ENCODE measurements around the gene WRAP73. TPM values are rescaled to one million over a fixed set of nuclear protein-coding genes. Genes with fewer than 3 reads are reported as not detected.

WRAP73 gene
- total and polyA plus RNA-seq, 9 of the 15 experiments (the other 6 are each of a cell fraction or from before 2014, with no cell fraction given): 4.3 to 51.8 (median 30.1) TPM

DNA sequence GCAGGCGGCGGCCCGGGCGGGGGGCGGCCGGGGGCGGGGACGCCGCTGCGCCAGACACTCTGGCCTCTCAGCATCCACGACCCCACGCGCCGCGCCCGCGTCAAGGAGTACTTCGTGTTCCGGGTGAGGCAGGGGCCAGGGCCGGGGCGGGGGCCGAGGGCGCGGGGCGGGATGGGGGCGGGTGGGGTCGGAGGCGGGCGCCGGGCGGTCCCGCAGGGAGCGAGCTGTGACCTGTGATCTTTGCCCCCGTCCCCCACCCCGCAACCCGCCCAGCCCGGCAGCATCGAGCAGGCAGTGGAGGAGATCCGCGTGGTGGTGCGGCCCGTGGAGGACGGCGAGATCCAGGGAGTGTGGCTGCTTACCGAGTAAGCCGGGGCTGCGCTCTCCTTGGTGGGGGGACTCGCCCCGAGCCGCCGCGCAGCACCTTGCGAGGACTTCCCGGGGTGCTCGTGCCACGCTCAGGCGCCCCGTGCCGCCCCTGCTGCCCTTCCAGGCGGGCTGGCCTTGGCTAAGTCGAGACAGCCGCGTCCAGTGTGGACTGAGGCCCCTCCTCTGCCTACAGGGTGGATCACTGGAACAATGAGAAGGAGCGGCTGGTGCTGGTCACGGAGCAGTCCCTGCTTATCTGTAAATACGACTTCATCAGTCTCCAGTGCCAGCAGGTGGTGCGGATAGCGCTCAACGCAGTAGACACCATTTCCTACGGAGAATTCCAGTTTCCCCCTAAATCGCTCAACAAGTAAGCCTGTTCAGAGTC, 24.6 kb downstream of the WRAP73 start (continued):
- TF ChIP-seq ZFP1 (CRISPR knock-in tag; IDR thresholded peaks at IDR 0.05) (no peak), CBX2 (IDR thresholded peaks at IDR 0.05; ENCODE audit: insufficient read depth, low read length, poor library complexity, severe bottlenecking) (no peak), JUNB (CRISPR knock-in tag; conservative IDR thresholded peaks at IDR 0.05) (no peak), SMARCE1 (IDR thresholded peaks at IDR 0.05) (peak; percentile 43; the same call in 1 of the 2 replicates), SMARCA4 (IDR thresholded peaks at IDR 0.05) (peak; percentile 58; the same call in 1 of the 2 replicates), SNRNP70 (optimal IDR thresholded peaks at IDR 0.05; ENCODE audit: low read depth, low read length) (no peak), HLTF (IDR thresholded peaks at IDR 0.05) (no peak), ZNF316 (IDR thresholded peaks at IDR 0.05) (no peak), ESRRB (CRISPR knock-in tag; IDR thresholded peaks at IDR 0.05; ENCODE audit: borderline replicate concordance) (no peak), ZNF224 (CRISPR knock-in tag; IDR thresholded peaks at IDR 0.05) (no peak), FOXA1 (IDR thresholded peaks at IDR 0.05; ENCODE audit: borderline replicate concordance) (no peak), SETDB1 (IDR thresholded peaks at IDR 0.05; ENCODE audit: low read length) (no peak), SMAD3 (CRISPR knock-in tag; conservative IDR thresholded peaks at IDR 0.05) (no peak), FOXK1 (CRISPR knock-in tag; IDR thresholded peaks at IDR 0.05; ENCODE audit: borderline replicate concordance) (no peak), DDX20 (tag; IDR thresholded peaks at IDR 0.05; ENCODE audit: low read depth) (no peak), ZNF75A (CRISPR knock-in tag; IDR thresholded peaks at IDR 0.05) (no peak), THAP12 (CRISPR knock-in tag; IDR thresholded peaks at IDR 0.05) (peak; percentile 64; the same call in 1 of the 2 replicates), ARHGAP35 (IDR thresholded peaks at IDR 0.05; ENCODE audit: partially characterized antibody) (no peak), ZNF586 (CRISPR knock-in tag; conservative IDR thresholded peaks at IDR 0.05) (no peak), SIX5 (IDR thresholded peaks at IDR 0.05; ENCODE audit: borderline replicate concordance in 1 of 2, insufficient read depth in 1 of 2, low read depth in 1 of 2, low read length in 2 of 2) (no peak), ZNF282 (CRISPR knock-in tag; IDR thresholded peaks at IDR 0.05) (no peak), ZNF124 (CRISPR knock-in tag; IDR thresholded peaks at IDR 0.05) (no peak), NCOA4 (IDR thresholded peaks at IDR 0.05; ENCODE audit: partially characterized antibody) (no peak), TOE1 (IDR thresholded peaks at IDR 0.05; ENCODE audit: borderline replicate concordance) (no peak), TOE1 (CRISPR knock-in tag; IDR thresholded peaks at IDR 0.05; ENCODE audit: borderline replicate concordance, low read depth) (no peak), PTRF (tag; IDR thresholded peaks at IDR 0.05) (no peak), RBM14 (IDR thresholded peaks at IDR 0.05; ENCODE audit: borderline replicate concordance, insufficient read depth, low read depth, low read length) (no peak), RFX7 (CRISPR knock-in tag; IDR thresholded peaks at IDR 0.05) (no peak)
- TF ChIP-seq, protein P1, sequence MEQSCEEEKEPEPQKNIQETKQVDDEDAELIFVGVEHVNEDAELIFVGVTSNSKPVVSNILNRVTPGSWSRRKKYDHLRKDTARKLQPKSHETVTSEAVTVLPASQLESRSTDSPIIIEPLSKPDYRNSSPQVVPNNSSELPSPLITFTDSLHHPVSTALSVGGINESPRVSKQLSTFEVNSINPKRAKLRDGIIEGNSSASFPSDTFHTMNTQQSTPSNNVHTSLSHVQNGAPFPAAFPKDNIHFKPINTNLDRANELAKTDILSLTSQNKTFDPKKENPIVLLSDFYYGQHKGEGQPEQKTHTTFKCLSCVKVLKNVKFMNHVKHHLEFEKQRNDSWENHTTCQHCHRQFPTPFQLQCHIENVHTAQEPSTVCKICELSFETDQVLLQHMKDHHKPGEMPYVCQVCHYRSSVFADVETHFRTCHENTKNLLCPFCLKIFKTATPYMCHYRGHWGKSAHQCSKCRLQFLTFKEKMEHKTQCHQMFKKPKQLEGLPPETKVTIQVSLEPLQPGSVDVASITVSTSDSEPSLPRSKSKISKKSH (CRISPR knock-in tag; IDR thresholded peaks at IDR 0.05): no peak
